ENCODE results near the gene ZACN. TPM values are rescaled to one million over a fixed set of nuclear protein-coding genes. Genes with fewer than 3 reads are reported as not detected.
"Not testable (repeated sequence)": the region's sequence is repeated elsewhere in the genome, so short reads cannot be mapped to it uniquely, and the experiment has no call there.

ZACN gene
- total RNA-seq, 1 experiment from 2014 or later, result 0.34 TPM

GRCh38 chr17:76038050-76038449, 40.9 kb upstream of the ZACN start:
- Mint-ChIP-seq H3K4me3 (ENCODE audit: unreplicated experiment) (no peak overlapping the region), H3K27me3 (ENCODE audit: insufficient read depth, unreplicated experiment) (no peaks in the 10 kb centered on the region), H3K27ac (ENCODE audit: unreplicated experiment) (no peak overlapping the region), H3K9me3 (ENCODE audit: unreplicated experiment) (no peaks in the 10 kb centered on the region), H3K36me3 (ENCODE audit: insufficient read depth, unreplicated experiment) (peaks cover 44% of the 10 kb centered on the region), H3K4me1 (ENCODE audit: low read depth, unreplicated experiment) (no peaks in the 10 kb centered on the region)
- no peaks in the 10 kb centered on the region for H3K27me3 ChIP-seq (replicated peaks; ENCODE audit: control insufficient read depth, insufficient read depth, low read length)
- TF ChIP-seq, protein P1, sequence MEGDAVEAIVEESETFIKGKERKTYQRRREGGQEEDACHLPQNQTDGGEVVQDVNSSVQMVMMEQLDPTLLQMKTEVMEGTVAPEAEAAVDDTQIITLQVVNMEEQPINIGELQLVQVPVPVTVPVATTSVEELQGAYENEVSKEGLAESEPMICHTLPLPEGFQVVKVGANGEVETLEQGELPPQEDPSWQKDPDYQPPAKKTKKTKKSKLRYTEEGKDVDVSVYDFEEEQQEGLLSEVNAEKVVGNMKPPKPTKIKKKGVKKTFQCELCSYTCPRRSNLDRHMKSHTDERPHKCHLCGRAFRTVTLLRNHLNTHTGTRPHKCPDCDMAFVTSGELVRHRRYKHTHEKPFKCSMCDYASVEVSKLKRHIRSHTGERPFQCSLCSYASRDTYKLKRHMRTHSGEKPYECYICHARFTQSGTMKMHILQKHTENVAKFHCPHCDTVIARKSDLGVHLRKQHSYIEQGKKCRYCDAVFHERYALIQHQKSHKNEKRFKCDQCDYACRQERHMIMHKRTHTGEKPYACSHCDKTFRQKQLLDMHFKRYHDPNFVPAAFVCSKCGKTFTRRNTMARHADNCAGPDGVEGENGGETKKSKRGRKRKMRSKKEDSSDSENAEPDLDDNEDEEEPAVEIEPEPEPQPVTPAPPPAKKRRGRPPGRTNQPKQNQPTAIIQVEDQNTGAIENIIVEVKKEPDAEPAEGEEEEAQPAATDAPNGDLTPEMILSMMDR (IDR thresholded peaks at IDR 0.05; ENCODE audit: insufficient read depth in 1 of 2, low read depth in 1 of 2, low read length in 1 of 2, severe bottlenecking in 1 of 2, unreplicated experiment in 1 of 2), result no peak
- intact Hi-C loops (cut with micrococcal nuclease; ENCODE audit: unreplicated experiment), result no loop called here
- POLR2A ChIA-PET, result no interaction called here
- H3K9me3 ChIP-seq, result peaks cover 3% of the 10 kb centered on the region
- H3K4me1 ChIP-seq, result no peaks in the 10 kb centered on the region
- H3K36me3 ChIP-seq (ENCODE audit: control insufficient read depth, insufficient read depth, low read length), result peaks cover 7% of the 10 kb centered on the region; the same call in 1 of the 2 replicates
- BruUV-seq (replicated peaks), result no TSS peak
- H3K4me3 ChIP-seq (ENCODE audit: low read depth, low read length), result no peak overlapping the region
- CTCF ChIA-PET, result no interaction called here
- no peak for DNase-seq

DNA sequence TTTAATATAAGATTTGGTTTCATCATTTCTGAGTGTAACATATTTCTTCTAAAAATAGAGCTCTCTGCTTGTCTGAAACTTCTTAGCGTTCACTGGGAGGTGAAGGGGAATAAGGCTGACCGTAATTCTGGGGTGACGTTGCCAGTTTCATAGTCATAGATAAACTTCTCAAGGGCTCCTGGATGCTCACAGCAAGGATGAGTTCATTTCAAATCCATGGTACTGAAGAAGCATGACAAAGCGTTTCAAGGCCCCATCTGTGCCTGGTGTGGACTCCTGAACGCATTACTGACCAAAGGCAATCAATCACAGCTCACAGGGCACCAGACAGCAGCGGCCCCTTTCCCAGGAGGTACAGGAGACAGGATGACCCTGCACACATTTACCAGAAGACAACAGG, 39.9 kb upstream of the ZACN start:
- H3K9me3 Mint-ChIP-seq (ENCODE audit: unreplicated experiment), result no peaks in the 10 kb centered on the region
- H3K4me1 Mint-ChIP-seq (ENCODE audit: low read depth, unreplicated experiment), result no peaks in the 10 kb centered on the region
- H3K27me3 Mint-ChIP-seq (ENCODE audit: insufficient read depth, unreplicated experiment), result no peaks in the 10 kb centered on the region
- intact Hi-C loops (cut with micrococcal nuclease; ENCODE audit: unreplicated experiment), result no loop called here
- H3K4me3 Mint-ChIP-seq (ENCODE audit: unreplicated experiment), result no peak overlapping the region
- H3K4me3 ChIP-seq (ENCODE audit: low read depth, low read length), result no peak overlapping the region
- ChIA-PET POLR2A (interaction anchor here (0.6 kb wide), 1 partner anchor 47 kb away, joined by 3 read pairs; no protein-coding TSS in a partner anchor), CTCF (no interaction called here)
- TF ChIP-seq, protein P1 (IDR thresholded peaks at IDR 0.05; ENCODE audit: insufficient read depth in 1 of 2, low read depth in 1 of 2, low read length in 1 of 2, severe bottlenecking in 1 of 2, unreplicated experiment in 1 of 2), result no peak
- peaks cover 55% of the 10 kb centered on the region for H3K36me3 Mint-ChIP-seq (ENCODE audit: insufficient read depth, unreplicated experiment)
- no peak overlapping the region for H3K27ac Mint-ChIP-seq (ENCODE audit: unreplicated experiment)
- H3K9me3 ChIP-seq, result no peaks in the 10 kb centered on the region
- H3K4me1 ChIP-seq, result no peaks in the 10 kb centered on the region
- H3K27me3 ChIP-seq (replicated peaks; ENCODE audit: control insufficient read depth, insufficient read depth, low read length), result no peaks in the 10 kb centered on the region
- BruUV-seq (replicated peaks), result no TSS peak
- no peak for DNase-seq
- H3K36me3 ChIP-seq (ENCODE audit: control insufficient read depth, insufficient read depth, low read length), result peaks cover 7% of the 10 kb centered on the region; the same call in 1 of the 2 replicates

- Histone ChIP-seq H3K4me1 (no peaks in the 10 kb centered on the region), H3K9me3 (no peaks in the 10 kb centered on the region), H3K27me3 (replicated peaks; ENCODE audit: control insufficient read depth, insufficient read depth, low read length) (no peaks in the 10 kb centered on the region), H3K4me3 (ENCODE audit: low read depth, low read length) (no peak overlapping the region), H3K36me3 (ENCODE audit: control insufficient read depth, insufficient read depth, low read length) (peaks cover 9% of the 10 kb centered on the region)
- H3K4me3 Mint-ChIP-seq (ENCODE audit: unreplicated experiment), result no peak overlapping the region
- H3K9me3 Mint-ChIP-seq (ENCODE audit: unreplicated experiment), result no peaks in the 10 kb centered on the region
- POLR2A ChIA-PET, result no interaction called here
- DNase-seq, result no peak
- H3K27ac Mint-ChIP-seq (ENCODE audit: unreplicated experiment), result no peak overlapping the region
- H3K4me1 Mint-ChIP-seq (ENCODE audit: low read depth, unreplicated experiment), result no peaks in the 10 kb centered on the region
- no TSS peak for BruUV-seq (replicated peaks)
- intact Hi-C loops (cut with micrococcal nuclease; ENCODE audit: unreplicated experiment), result no loop called here
- H3K27me3 Mint-ChIP-seq (ENCODE audit: insufficient read depth, unreplicated experiment), result no peaks in the 10 kb centered on the region
- H3K36me3 Mint-ChIP-seq (ENCODE audit: insufficient read depth, unreplicated experiment), result peaks cover 67% of the 10 kb centered on the region
- CTCF ChIA-PET, result no interaction called here
- TF ChIP-seq, protein P1 (IDR thresholded peaks at IDR 0.05; ENCODE audit: insufficient read depth in 1 of 2, low read depth in 1 of 2, low read length in 1 of 2, severe bottlenecking in 1 of 2, unreplicated experiment in 1 of 2), result no peak
These were observed 38.6 kb upstream of the ZACN start for GRCh38 chr17:76040376-76040775.

DNA sequence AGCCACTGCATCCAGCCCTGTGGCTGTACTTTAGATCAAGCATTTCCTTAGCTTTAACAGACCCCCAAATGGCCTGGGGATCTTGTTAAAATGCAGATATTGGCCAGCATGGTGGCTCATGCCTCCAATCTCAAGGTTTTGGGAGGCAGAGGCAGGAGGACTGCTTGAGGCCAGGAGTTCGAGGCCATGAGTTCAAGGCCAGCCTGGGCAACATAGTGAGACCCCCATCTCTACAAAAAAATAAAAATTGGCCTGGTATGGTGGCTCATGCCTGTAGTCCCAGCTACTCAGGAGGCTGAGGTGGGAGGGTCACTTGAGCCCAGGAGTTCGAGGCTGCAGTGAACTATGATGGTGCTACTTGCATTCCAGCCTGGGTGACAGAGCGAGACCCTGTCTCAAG, 36.1 kb upstream of the ZACN start:
- BruUV-seq (replicated peaks); H3K9me3 Mint-ChIP-seq (ENCODE audit: unreplicated experiment); H3K4me3 ChIP-seq (ENCODE audit: low read depth, low read length); H3K4me3 Mint-ChIP-seq (ENCODE audit: unreplicated experiment); H3K36me3 ChIP-seq (ENCODE audit: control insufficient read depth, insufficient read depth, low read length); H3K27ac Mint-ChIP-seq (ENCODE audit: unreplicated experiment); H3K27me3 ChIP-seq (replicated peaks; ENCODE audit: control insufficient read depth, insufficient read depth, low read length); H3K4me1 Mint-ChIP-seq (ENCODE audit: low read depth, unreplicated experiment); POLR2A ChIA-PET; H3K27me3 Mint-ChIP-seq (ENCODE audit: insufficient read depth, unreplicated experiment); intact Hi-C loops (cut with micrococcal nuclease; ENCODE audit: unreplicated experiment); H3K9me3 ChIP-seq; H3K4me1 ChIP-seq; DNase-seq: not testable (repeated sequence)
- CTCF ChIA-PET, result interaction anchor here (0.5 kb wide), 1 partner anchor 105 kb away, joined by 7 read pairs; no protein-coding TSS in a partner anchor
- peaks cover 88% of the 10 kb centered on the region for H3K36me3 Mint-ChIP-seq (ENCODE audit: insufficient read depth, unreplicated experiment)

GRCh38 chr17:76044475-76045007, 34.4 kb upstream of the ZACN start:
- H3K4me1 Mint-ChIP-seq (ENCODE audit: low read depth, unreplicated experiment); H3K27ac Mint-ChIP-seq (ENCODE audit: unreplicated experiment); H3K27me3 Mint-ChIP-seq (ENCODE audit: insufficient read depth, unreplicated experiment): not testable (repeated sequence)

More at GRCh38 chr17:76044475-76045007, 34.4 kb upstream of the ZACN start:
- DNase-seq; H3K9me3 Mint-ChIP-seq (ENCODE audit: unreplicated experiment); H3K36me3 ChIP-seq (ENCODE audit: control insufficient read depth, insufficient read depth, low read length); CTCF ChIA-PET; H3K9me3 ChIP-seq; H3K27me3 ChIP-seq (replicated peaks; ENCODE audit: control insufficient read depth, insufficient read depth, low read length); POLR2A ChIA-PET; intact Hi-C loops (cut with micrococcal nuclease; ENCODE audit: unreplicated experiment); H3K4me1 ChIP-seq; BruUV-seq (replicated peaks); H3K4me3 Mint-ChIP-seq (ENCODE audit: unreplicated experiment); H3K4me3 ChIP-seq (ENCODE audit: low read depth, low read length): not testable (repeated sequence)
- peaks cover 86% of the 10 kb centered on the region for H3K36me3 Mint-ChIP-seq (ENCODE audit: insufficient read depth, unreplicated experiment)

All from Caco-2 (cell line).